Memory B cell (primary cell): ENCODE results near the gene DBET.
A peak's percentile ranks its signal among the peaks of the same experiment; 100 is the strongest.
"Not testable (repeated sequence)": the region's sequence is repeated elsewhere in the genome, so short reads cannot be mapped to it uniquely, and the experiment has no call there.

Source experiments
- ATAC-seq: fragments of 150-1000 bp; cut with Tn5 transposase; 2 replicates; pipeline ENCODE4 v1.10.0; 2021; ENCODE audit warnings: low read depth, mild to moderate bottlenecking, moderate library complexity
- DNase-seq, 2 donors: peaks; one replicate each; pipeline ENCODE4 v3.0.0; 2022; ENCODE audit warnings: low spot score in 2 of 2
- H3K27ac Mint-ChIP-seq: one replicate; pipeline ENCODE4 v1.8.0; 2022; ENCODE audit warnings: mild to moderate bottlenecking, moderate library complexity, mixed read lengths
- H3K27me3 Mint-ChIP-seq: one replicate; pipeline ENCODE4 v1.8.0; 2022; ENCODE audit warnings: mixed read lengths
- H3K36me3 Mint-ChIP-seq: one replicate; pipeline ENCODE4 v1.8.0; 2022; ENCODE audit warnings: mild to moderate bottlenecking, mixed read lengths
- H3K4me1 Mint-ChIP-seq: one replicate; pipeline ENCODE4 v1.8.0; 2022; ENCODE audit warnings: mixed read lengths
- H3K4me3 Mint-ChIP-seq: one replicate; pipeline ENCODE4 v1.8.0; 2022; ENCODE audit warnings: mild to moderate bottlenecking, moderate library complexity, mixed read lengths
- H3K9me3 Mint-ChIP-seq: one replicate; pipeline ENCODE4 v1.8.0; 2022; ENCODE audit warnings: mixed read lengths

The DBET gene

DNA sequence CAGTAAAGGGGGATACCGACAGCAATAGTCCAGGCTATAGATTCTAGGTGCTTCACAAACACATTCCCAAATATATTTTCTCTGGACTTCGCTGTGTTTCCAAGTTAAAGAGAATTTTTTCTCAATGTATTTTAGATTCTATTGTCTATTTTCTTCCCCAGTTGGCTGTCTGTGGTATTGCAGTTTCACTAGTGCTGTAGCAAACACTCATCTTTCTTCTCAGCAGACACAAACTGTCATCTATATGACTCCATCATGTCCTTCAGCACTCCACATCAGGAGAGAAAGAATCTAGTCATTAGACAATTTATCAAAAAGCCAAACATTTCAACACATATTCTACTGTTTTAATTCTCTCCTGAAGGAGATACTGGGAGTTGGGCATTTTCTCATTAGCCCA is at the start of gene DBET:
Gene DBET, plus strand, starts transcription at position 161 of the 400 bp plus-strand sequence.
- not testable (repeated sequence) for H3K4me1 Mint-ChIP-seq, ATAC-seq, H3K36me3 Mint-ChIP-seq, DNase-seq, H3K27ac Mint-ChIP-seq, H3K27me3 Mint-ChIP-seq, H3K4me3 Mint-ChIP-seq, H3K9me3 Mint-ChIP-seq

DNA sequence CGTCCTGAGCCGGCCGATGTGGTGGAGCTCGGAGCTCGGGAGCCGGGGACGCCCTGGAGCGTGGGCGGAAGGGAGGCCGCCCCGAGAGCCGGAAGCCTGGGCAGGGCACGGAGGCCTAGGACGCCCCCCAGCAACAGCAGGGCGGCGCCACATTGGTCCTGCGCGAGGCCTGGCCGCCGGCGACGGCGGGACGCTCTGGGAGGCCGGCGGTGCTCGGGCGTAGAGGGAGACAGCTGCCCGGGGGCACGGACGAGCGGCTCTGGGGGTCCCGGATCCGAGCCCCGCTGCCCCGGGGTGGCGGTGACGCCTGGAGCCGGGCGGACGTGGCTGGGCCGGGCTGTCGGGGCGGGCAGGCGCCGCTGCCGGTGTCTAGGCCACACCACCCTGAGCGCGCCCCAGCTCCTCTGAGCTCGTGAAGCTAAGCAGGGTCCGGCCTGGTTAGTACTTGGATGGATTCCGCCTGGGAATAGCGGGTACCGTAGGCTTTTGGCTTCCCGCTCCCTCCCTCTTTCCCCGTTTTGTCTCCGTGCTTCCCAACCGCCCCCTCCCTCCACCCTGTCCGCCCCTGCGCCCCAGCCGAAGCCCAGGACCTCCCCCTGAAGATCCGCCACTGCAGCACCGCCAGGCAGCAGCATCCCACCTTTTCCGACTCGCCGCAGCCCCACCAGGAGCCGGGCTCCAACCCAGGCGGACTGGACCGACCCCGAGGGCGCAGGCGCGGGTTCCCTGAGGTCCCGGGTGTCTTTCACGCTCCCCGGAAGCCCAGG is 49.3 kb upstream of the DBET start:
- no peak overlapping the region for H3K4me3 Mint-ChIP-seq
- peaks cover 17% of the 10 kb centered on the region for H3K4me1 Mint-ChIP-seq
- peaks cover 8% of the 10 kb centered on the region for H3K9me3 Mint-ChIP-seq
- ATAC-seq (no peak), DNase-seq (no peak)
- H3K27me3 Mint-ChIP-seq, result peaks cover 31% of the 10 kb centered on the region
- H3K36me3 Mint-ChIP-seq, result peaks cover 13% of the 10 kb centered on the region
- H3K27ac Mint-ChIP-seq, result no peak overlapping the region

DNA sequence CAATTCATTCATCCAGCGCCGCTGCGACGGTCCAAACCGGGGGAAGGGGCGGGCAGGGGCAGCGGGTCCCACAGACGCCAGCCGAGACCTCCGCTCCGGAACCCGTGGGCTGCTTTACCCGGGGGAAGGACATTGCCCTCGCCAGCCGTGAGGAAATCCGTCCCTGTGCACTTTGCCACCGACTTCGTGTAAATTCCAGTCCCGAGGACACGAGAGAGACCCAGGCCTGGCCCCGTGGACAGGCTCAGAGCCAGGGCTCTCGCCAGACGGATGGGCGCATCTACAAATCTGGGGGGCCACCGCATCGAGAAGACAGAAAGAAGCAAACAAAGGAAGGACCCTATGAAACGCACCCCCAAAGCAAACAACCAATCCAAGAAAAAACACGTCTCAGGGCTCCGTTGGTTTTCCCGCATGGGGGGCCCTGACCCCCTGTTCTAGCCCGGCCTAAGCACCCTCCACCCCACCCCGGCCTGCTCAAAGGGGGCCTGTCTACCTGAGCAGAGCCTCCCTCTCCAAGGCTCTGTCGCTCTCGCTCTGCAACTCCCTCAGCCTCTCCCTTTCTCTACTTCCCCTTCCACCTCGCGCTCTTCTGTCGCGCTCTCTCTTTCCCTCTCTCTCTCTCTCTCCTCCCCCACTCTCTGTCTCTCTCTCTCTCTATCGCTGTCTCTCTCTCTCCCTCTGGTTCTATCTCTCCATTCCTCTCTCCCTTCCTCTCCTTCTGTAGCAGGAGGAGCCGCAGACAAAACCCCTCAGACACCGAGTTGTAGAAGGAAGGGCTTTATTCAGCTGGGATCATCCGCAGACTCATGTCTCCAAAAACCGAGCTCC is 48.5 kb upstream of the DBET start:
- H3K9me3 Mint-ChIP-seq, result peaks cover 8% of the 10 kb centered on the region
- H3K4me3 Mint-ChIP-seq, result peak overlapping the region; percentile 60
- peaks cover 33% of the 10 kb centered on the region for H3K27me3 Mint-ChIP-seq
- ATAC-seq, result no peak
- H3K36me3 Mint-ChIP-seq, result peaks cover 13% of the 10 kb centered on the region
- H3K27ac Mint-ChIP-seq, result no peak overlapping the region
- H3K4me1 Mint-ChIP-seq, result peaks cover 20% of the 10 kb centered on the region
- no peak for DNase-seq

DNA sequence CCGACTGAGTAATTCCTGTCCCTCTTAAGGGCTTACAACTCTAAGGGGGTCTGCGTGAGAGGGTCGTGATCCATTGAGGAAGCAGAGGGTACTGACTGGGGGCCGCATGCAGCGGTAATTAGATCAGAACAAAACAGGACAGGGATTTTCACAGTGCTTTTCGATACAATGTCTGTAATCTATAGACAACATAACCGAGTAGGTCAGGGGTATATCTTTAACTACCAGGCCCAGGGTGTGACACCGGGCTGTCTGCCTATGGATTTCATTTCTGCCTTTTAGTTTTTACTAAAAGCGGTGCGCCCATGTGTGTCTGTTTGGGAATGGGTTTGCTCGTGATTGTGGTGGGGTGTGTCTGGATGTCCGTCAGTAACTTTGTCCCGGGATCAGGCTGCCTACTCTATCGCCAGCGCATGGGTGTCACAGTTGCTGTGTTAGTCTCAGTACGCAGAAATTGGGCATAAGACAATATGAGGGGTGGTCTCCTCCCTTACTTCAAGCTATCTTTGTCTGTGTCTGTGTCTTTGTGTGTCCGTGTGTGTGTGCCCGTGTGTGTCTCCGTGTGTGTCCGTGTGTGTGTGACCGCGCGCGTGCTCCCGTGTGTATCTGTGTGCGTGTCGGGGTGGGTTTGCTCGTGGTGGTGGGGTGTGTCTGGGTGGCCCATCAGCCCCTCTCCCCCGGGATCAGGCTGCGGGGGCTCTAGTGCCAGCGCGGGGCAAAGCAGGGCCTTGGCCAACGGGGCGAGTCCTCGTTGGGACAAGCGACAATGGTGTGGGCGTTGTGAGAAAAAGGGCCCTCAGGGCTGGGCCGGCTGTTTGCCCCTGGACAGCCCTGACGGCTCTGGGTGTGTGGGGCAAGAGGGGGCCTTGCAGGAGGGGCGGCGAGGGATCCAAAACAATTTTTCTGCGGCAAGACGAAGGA is 47.7 kb upstream of the DBET start:
- peaks cover 21% of the 10 kb centered on the region for H3K4me1 Mint-ChIP-seq
- H3K9me3 Mint-ChIP-seq, result peaks cover 8% of the 10 kb centered on the region
- H3K4me3 Mint-ChIP-seq, result no peak overlapping the region
- no peak for ATAC-seq
- peaks cover 13% of the 10 kb centered on the region for H3K36me3 Mint-ChIP-seq
- peaks cover 37% of the 10 kb centered on the region for H3K27me3 Mint-ChIP-seq
- H3K27ac Mint-ChIP-seq, result no peak overlapping the region
- no peak for DNase-seq

DNA sequence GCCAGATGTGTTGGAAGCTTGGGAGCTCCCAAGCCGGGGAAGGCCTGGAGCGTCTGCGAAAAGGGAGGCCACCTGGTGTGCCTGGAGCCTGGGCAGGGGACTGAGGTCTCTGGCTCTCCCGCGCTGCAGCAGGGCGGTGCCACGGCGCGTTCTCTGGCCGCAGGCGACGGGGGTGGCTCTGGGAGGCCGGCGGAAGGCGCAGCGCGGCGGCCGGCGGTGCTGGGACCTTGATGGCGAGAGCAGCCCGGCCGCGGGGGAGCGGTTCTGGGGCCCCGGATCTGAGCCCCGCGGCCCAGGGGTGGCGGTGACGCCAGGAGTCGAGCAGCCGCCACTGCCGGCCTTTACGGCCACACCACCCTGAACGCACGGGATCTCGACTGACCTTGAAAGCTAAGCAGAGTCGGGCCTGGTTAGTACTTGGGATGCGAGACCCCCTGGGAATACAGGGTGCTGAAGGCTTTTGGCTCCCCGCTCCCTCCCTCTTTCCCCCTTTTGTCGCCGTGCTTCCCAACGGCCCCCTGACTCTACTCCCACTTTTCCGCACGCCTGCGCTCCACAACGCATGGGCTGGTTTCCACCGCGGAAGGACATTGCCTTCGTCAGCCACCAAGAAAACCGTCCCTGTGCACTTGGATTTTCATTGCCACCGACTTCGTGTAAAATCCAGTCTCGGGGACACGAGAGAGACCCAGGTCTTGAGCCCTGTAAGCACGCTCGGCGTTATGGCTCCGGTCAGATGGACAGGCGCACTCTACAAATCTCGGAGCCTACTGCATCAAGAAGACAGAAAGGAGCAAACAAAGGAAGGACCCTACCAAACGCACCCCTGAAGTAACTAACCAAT is 46.7 kb upstream of the DBET start:
- Mint-ChIP-seq H3K27me3 (peaks cover 37% of the 10 kb centered on the region), H3K4me1 (peaks cover 21% of the 10 kb centered on the region), H3K27ac (peak overlapping the region; percentile 88), H3K36me3 (peaks cover 13% of the 10 kb centered on the region), H3K4me3 (no peak overlapping the region), H3K9me3 (peaks cover 8% of the 10 kb centered on the region)
- DNase-seq (no peak), ATAC-seq (no peak)

DNA sequence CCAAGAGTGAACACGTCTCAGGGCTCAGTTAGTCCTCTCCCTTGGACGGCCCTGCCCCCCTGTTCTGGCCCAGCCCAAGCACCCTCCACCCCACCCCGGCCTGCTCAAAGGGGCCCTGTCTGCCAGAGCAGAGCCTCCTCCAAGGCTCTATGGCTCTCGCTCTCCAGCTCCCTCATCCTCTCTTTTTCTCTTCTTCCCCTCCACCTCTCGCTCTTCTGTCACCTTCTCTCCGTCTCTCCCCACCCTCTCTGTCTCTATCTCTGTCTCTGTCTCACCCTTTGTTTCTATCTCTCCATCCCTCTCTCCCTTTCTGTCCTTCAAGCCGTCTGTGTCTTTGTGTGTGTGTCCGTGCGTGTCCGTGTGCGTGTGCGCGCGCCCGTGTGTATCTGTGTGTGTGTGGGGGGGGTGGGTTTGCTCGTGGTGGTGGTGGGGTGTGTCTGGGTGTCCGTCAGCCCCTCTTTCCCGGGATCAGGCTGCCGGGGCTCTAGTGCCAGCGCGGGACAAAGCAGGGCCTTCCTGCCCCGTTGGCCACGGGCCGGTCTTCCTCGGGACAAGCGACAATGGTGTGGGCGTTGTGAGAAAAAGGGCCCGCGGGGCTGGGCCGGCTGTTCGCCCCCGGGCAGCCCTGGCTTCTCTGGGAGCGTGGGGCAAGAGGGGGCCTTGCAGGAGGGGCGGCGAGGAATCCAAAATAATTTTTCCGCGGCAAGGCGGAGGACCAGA is 45.9 kb upstream of the DBET start:
- H3K27me3 Mint-ChIP-seq, result peaks cover 37% of the 10 kb centered on the region
- DNase-seq, result no peak
- no peak for ATAC-seq
- peaks cover 8% of the 10 kb centered on the region for H3K9me3 Mint-ChIP-seq
- peak overlapping the region; percentile 88 for H3K27ac Mint-ChIP-seq
- H3K4me3 Mint-ChIP-seq, result peak overlapping the region; percentile 14
- H3K4me1 Mint-ChIP-seq, result peaks cover 21% of the 10 kb centered on the region
- H3K36me3 Mint-ChIP-seq, result peaks cover 13% of the 10 kb centered on the region

DNA sequence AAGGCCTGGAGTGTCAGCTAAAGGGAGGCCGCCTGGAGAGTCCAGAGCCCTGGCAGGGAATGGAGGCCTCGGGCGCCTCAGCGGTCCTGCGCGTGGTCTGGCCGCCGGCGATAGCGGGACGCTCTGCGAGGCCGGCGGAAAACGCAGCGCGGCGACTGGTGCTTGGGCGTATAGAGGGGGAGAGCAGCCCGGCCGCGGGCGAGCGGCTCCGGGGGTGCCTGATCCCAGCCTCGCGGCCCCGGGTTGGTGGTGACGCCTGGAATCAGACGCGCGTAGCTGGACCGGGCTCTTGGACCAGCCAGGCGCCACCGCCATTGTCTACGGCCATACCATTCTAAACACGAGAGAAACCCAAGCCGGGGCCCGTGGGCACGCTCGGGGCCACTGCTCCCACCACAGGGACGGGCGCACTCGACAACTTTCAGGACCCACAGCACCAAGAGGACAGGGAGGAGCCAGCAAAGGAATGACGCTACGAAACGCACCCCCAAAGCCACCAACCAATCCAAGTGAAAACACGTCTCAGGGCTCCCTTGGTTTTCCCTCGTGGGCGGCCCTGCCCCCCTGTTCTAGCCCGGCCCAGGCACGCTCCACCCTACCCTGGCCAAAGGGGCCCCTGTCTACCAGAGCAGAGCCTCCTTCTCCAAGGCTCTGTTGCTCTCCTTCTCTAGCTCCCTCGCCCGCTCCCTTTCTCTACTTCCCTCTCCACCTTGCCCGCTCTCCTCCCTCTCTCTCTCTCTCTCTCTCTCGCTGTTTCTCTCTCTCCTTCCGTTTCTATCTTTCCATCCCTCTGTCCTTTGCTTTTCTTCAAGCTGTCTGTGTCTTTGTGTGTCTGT is 45.1 kb upstream of the DBET start:
- H3K36me3 Mint-ChIP-seq, result peaks cover 14% of the 10 kb centered on the region
- DNase-seq, result no peak

DNA sequence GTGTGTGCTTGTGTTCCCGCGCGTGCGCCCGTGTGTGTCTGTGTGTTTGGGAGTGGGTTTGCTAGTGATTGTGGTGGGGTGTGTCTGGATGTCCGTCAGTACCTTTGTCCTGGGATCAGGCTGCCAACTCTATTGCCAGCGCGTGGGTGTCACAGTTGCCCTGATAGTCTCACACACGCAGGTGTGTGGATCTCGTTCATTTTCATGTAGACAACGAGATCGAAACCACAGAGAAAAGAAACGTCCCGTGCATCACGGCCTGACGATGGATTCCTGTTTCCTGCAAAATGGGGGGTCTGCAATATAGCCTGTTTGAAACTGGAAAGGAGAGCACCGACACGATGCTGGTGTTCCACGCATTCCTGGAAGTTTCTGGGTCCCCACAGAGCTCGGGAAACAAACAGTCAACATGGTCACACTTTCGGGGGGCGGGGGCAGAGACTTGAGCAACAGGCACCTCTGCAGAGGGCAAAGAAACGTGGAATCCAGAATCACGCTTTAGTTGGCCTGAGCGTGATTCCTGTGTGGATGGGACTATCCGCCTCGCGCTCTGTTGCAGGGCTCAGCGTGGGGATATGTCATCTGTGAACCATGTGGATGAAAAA is 44.3 kb upstream of the DBET start:
- H3K27me3 Mint-ChIP-seq, result peaks cover 37% of the 10 kb centered on the region
- peaks cover 21% of the 10 kb centered on the region for H3K4me1 Mint-ChIP-seq
- H3K36me3 Mint-ChIP-seq, result peaks cover 14% of the 10 kb centered on the region
- not testable (repeated sequence) for DNase-seq, ATAC-seq, H3K9me3 Mint-ChIP-seq
- peak overlapping the region; percentile 80 for H3K27ac Mint-ChIP-seq
- peak overlapping the region; percentile 58 for H3K4me3 Mint-ChIP-seq

More for the DNA sequence above, 45.1 kb upstream of the DBET start:
- H3K9me3 Mint-ChIP-seq, result peaks cover 9% of the 10 kb centered on the region
- peak overlapping the region; percentile 80 for H3K27ac Mint-ChIP-seq
- ATAC-seq, result no peak
- H3K4me1 Mint-ChIP-seq, result peaks cover 21% of the 10 kb centered on the region
- H3K4me3 Mint-ChIP-seq, result peak overlapping the region; percentile 31
- H3K27me3 Mint-ChIP-seq, result peaks cover 37% of the 10 kb centered on the region

DNA sequence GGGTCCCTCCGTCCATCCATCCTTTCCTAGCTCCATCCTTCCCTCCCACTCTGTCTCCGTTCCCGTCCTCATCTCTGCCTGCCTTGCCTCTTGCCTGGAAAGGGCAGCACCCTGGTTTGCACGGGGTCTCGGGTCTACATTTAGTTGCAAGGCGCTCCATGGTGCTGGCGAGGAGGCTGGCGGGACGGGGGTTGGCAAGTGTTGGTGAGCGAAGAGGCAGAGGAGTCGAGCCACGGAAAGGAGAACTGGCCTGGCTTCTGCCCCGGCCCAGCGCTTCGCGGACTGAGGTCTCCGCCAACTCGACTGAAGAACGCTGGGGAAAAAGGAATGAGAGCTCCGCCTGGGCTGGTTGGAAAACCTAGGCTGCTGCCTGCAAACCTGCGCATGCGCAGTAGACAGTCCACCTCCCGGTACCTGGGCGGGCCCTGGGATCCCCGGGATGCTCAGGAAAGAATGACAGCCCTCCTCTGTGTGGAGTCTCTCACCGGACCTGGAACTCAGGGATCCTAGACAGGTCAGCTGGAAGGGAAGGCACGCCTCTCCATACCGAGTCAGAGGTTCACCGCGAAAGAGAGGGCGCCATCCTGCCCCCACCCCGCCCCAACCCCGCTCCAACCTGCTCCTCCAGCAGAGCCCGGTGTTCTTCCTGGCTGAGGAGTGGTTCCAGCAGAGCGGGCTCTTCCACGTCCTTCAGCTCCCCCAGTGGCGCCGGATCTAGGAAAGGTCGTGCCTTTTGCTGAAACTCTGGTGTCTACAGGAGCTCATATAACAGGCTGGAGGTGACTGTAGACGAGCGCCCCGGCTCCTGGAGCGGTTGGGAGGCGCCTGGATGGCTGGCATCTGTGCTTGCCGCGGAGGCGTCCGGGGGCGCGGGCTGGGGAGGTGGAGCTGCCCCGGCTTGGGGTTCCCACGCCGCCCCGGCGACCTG is 43.2 kb upstream of the DBET start:
- peaks cover 7% of the 10 kb centered on the region for H3K9me3 Mint-ChIP-seq
- ATAC-seq (peak; percentile 27), DNase-seq (no peak)
- H3K27me3 Mint-ChIP-seq, result peaks cover 34% of the 10 kb centered on the region
- H3K36me3 Mint-ChIP-seq, result peaks cover 13% of the 10 kb centered on the region
- peak overlapping the region; percentile 2 for H3K27ac Mint-ChIP-seq
- peak overlapping the region; percentile 58 for H3K4me3 Mint-ChIP-seq
- H3K4me1 Mint-ChIP-seq, result peaks cover 18% of the 10 kb centered on the region

DNA sequence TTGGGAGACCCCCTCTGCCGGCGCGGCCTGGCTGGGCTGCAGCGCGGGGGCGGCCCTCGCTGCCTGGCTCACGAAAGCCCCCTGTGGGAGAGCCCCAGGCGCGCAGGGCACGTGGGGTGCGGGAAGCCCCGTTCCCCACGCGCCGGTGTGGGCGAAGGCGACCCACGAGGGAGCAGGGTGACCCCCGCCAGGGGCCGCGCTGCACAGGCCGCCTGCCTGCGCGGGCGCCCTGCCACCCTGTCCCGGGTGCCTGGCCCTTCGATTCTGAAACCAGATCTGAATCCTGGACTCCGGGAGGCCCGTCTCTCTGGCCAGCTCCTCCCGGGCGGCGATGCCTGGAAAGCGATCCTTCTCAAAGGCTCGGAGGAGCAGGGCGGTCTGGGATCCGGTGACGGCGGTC is 42.3 kb upstream of the DBET start:
- H3K9me3 Mint-ChIP-seq, H3K4me3 Mint-ChIP-seq, ATAC-seq, H3K27ac Mint-ChIP-seq, DNase-seq, H3K36me3 Mint-ChIP-seq: not testable (repeated sequence)
- Mint-ChIP-seq H3K4me1 (peaks cover 16% of the 10 kb centered on the region), H3K27me3 (peaks cover 26% of the 10 kb centered on the region)
